Measurements from ENCODE around the gene BRSK1.

Gene BRSK1

GRCh38 chr19:55254625-55254977, 29.2 kb upstream of the BRSK1 start:
- no peak for DNase-seq

- DNase-seq: peak; percentile 61
Measured at GRCh38 chr19:55255618-55256423, 28.0 kb upstream of the BRSK1 start.

GRCh38 chr19:55256562-55257460, 27.0 kb upstream of the BRSK1 start:
- no peak for DNase-seq

- no peak for DNase-seq
Measured at GRCh38 chr19:55257461-55258420, 26.1 kb upstream of the BRSK1 start.

- DNase-seq: peak; percentile 53
Measured at GRCh38 chr19:55258476-55258827, 25.3 kb upstream of the BRSK1 start.

- DNase-seq: peak; percentile 94
Measured at GRCh38 chr19:55258828-55259539, 24.8 kb upstream of the BRSK1 start, which contains the start of gene PPP6R1. TSS of gene PPP6R1 (minus strand) at chr19:55259017. CDS start at chr19:55247103, 11,914 bp downstream.

GRCh38 chr19:55259540-55260210, 24.1 kb upstream of the BRSK1 start:
- DNase-seq: no peak

- DNase-seq: no peak
Measured at GRCh38 chr19:55261671-55262126, 22.1 kb upstream of the BRSK1 start.

GRCh38 chr19:55262359-55262758, 21.4 kb upstream of the BRSK1 start:
- DNase-seq: no peak

GRCh38 chr19:55264531-55264930, 19.3 kb upstream of the BRSK1 start:
- DNase-seq: no peak

- DNase-seq: no peak
Measured at GRCh38 chr19:55265173-55265572, 18.6 kb upstream of the BRSK1 start.

GRCh38 chr19:55265723-55266386, 17.9 kb upstream of the BRSK1 start:
- DNase-seq: no peak

GRCh38 chr19:55266404-55266803, 17.4 kb upstream of the BRSK1 start:
- no peak for DNase-seq

GRCh38 chr19:55266840-55267239, 17.0 kb upstream of the BRSK1 start:
- no peak for DNase-seq

- no peak for DNase-seq
Measured at GRCh38 chr19:55269299-55269698, 14.5 kb upstream of the BRSK1 start.

- no peak for DNase-seq
Measured at GRCh38 chr19:55270172-55270942, 13.4 kb upstream of the BRSK1 start.

GRCh38 chr19:55272142-55272541, 11.7 kb upstream of the BRSK1 start:
- no peak for DNase-seq

- no peak for DNase-seq
Measured at GRCh38 chr19:55273978-55274707, 9.7 kb upstream of the BRSK1 start.

Data from CD4-positive, alpha-beta T cell treated with Interleukin-21 for 1 hour (primary cell).